HEK293 (cell line): Measurements from ENCODE around the gene CDCA3.

ENCODE experiments used
- BCL11B ChIP-seq: fragments of 450-650 bp; formaldehyde crosslinking; IDR thresholded peaks from 2 replicates; pipeline ENCODE4 v1.5.1; 2016; ENCODE audit warnings: low read depth, missing biosample characterization, missing genetic modification characterization
- ELK4 ChIP-seq: IDR thresholded peaks from 2 replicates; pipeline ENCODE4 v1.6.1; 2011; ENCODE audit warnings: mild to moderate bottlenecking, low read depth, low read length, borderline replicate concordance
- OVOL3 ChIP-seq: fragments of 450-650 bp; formaldehyde crosslinking; IDR thresholded peaks from 2 replicates; pipeline ENCODE4 v1.5.1; 2016; ENCODE audit warnings: missing biosample characterization, missing genetic modification characterization
- PBX3 ChIP-seq: sonication (generic); formaldehyde crosslinking; IDR thresholded peaks from 2 replicates; pipeline ENCODE4 v1.8.1; 2022; ENCODE audit warnings: mild to moderate bottlenecking, moderate library complexity, missing genetic modification reagents
- SP7 ChIP-seq: fragments of 450-650 bp; formaldehyde crosslinking; IDR thresholded peaks from 2 replicates; pipeline ENCODE4 v1.5.1; 2016; ENCODE audit warnings: missing biosample characterization, missing genetic modification characterization
- ZBTB49 ChIP-seq: fragments of 450-650 bp; formaldehyde crosslinking; IDR thresholded peaks from 2 replicates; pipeline ENCODE4 v1.5.1; 2016; ENCODE audit warnings: missing biosample characterization, missing genetic modification characterization, low read depth
- ZBTB7A ChIP-seq: fragments of 450-650 bp; formaldehyde crosslinking; IDR thresholded peaks from 2 replicates; pipeline ENCODE4 v1.5.1; 2016; ENCODE audit warnings: low read depth, missing biosample characterization, missing genetic modification characterization
- ZFP37 ChIP-seq: fragments of 450-650 bp; formaldehyde crosslinking; IDR thresholded peaks from 2 replicates; pipeline ENCODE4 v1.5.1; 2016; ENCODE audit warnings: missing biosample characterization, missing genetic modification characterization
- ZIC2 ChIP-seq: fragments of 450-650 bp; formaldehyde crosslinking; IDR thresholded peaks from 2 replicates; pipeline ENCODE4 v1.5.1; 2016; ENCODE audit warnings: missing biosample characterization, missing genetic modification characterization
- ZNF174 ChIP-seq: fragments of 450-650 bp; formaldehyde crosslinking; IDR thresholded peaks from 2 replicates; pipeline ENCODE4 v1.5.0; 2017; ENCODE audit warnings: missing biosample characterization, mild to moderate bottlenecking, missing genetic modification characterization
- ZNF175 ChIP-seq: fragments of 450-650 bp; formaldehyde crosslinking; IDR thresholded peaks from 2 replicates; pipeline ENCODE4 v1.5.1; 2016; ENCODE audit warnings: missing biosample characterization, missing genetic modification characterization
- ZNF18 ChIP-seq: fragments of 450-650 bp; formaldehyde crosslinking; IDR thresholded peaks from 2 replicates; pipeline ENCODE4 v1.5.1; 2016; ENCODE audit warnings: missing biosample characterization, missing genetic modification characterization
- ZNF2 ChIP-seq: fragments of 450-650 bp; formaldehyde crosslinking; IDR thresholded peaks from 2 replicates; pipeline ENCODE4 v1.5.1; 2016; ENCODE audit warnings: missing biosample characterization, missing genetic modification characterization
- ZNF202 ChIP-seq: fragments of 450-650 bp; formaldehyde crosslinking; IDR thresholded peaks from 2 replicates; pipeline ENCODE4 v1.5.1; 2016; ENCODE audit warnings: missing biosample characterization, missing genetic modification characterization, borderline replicate concordance
- ZNF274 ChIP-seq, 2 experiments: fragments of 200-500 bp in 1 of 2; fragments of 450-650 bp in 1 of 2; sonication (Bioruptor generic) in 1 of 2; formaldehyde crosslinking in 1 of 2; IDR thresholded peaks; 2 replicates each; pipeline versions ENCODE4 v1.5.1 to v1.6.1; 2014 to 2016; ENCODE audit warnings: borderline replicate concordance in 1 of 2, inconsistent platforms in 1 of 2, low read length in 1 of 2, missing biosample characterization in 1 of 2, missing genetic modification characterization in 1 of 2
- ZNF292 ChIP-seq: fragments of 450-650 bp; formaldehyde crosslinking; IDR thresholded peaks from 2 replicates; pipeline ENCODE4 v1.5.1; 2016; ENCODE audit warnings: low read depth, missing biosample characterization, missing genetic modification characterization, borderline replicate concordance
- ZNF302 ChIP-seq: fragments of 450-650 bp; formaldehyde crosslinking; IDR thresholded peaks from 2 replicates; pipeline ENCODE4 v1.5.1; 2016; ENCODE audit warnings: missing biosample characterization, missing genetic modification characterization, low read depth
- ZNF311 ChIP-seq: fragments of 450-650 bp; formaldehyde crosslinking; IDR thresholded peaks from 2 replicates; pipeline ENCODE4 v1.5.1; 2017; ENCODE audit warnings: missing biosample characterization, missing genetic modification characterization, borderline replicate concordance
- ZNF404 ChIP-seq: fragments of 450-650 bp; formaldehyde crosslinking; IDR thresholded peaks from 2 replicates; pipeline ENCODE4 v1.5.1; 2017; ENCODE audit warnings: missing biosample characterization, missing genetic modification characterization
- ZNF449 ChIP-seq: fragments of 450-650 bp; formaldehyde crosslinking; IDR thresholded peaks from 2 replicates; pipeline ENCODE4 v1.5.1; 2017; ENCODE audit warnings: missing biosample characterization, mild to moderate bottlenecking, missing genetic modification characterization, moderate library complexity
- ZNF501 ChIP-seq: fragments of 450-650 bp; formaldehyde crosslinking; IDR thresholded peaks from 2 replicates; pipeline ENCODE4 v1.5.1; 2016; ENCODE audit warnings: missing biosample characterization, missing genetic modification characterization
- ZNF549 ChIP-seq: fragments of 450-650 bp; IDR thresholded peaks from 2 replicates; pipeline ENCODE4 v1.5.1; 2018; ENCODE audit warnings: missing biosample characterization, missing genetic modification characterization, mild to moderate bottlenecking, inconsistent platforms, moderate library complexity
- ZNF561 ChIP-seq: fragments of 450-650 bp; IDR thresholded peaks from 2 replicates; pipeline ENCODE4 v1.5.1; 2018; ENCODE audit warnings: missing biosample characterization, missing genetic modification characterization, borderline replicate concordance
- ZNF571 ChIP-seq: fragments of 450-650 bp; formaldehyde crosslinking; IDR thresholded peaks from 2 replicates; pipeline ENCODE4 v1.5.0; 2017; ENCODE audit warnings: missing biosample characterization, missing genetic modification characterization
- ZNF610 ChIP-seq: fragments of 450-650 bp; formaldehyde crosslinking; IDR thresholded peaks from 2 replicates; pipeline ENCODE4 v1.5.1; 2016; ENCODE audit warnings: missing biosample characterization, missing genetic modification characterization, borderline replicate concordance
- ZSCAN16 ChIP-seq: fragments of 450-650 bp; formaldehyde crosslinking; IDR thresholded peaks from 2 replicates; pipeline ENCODE4 v1.5.1; 2016; ENCODE audit warnings: missing biosample characterization, missing genetic modification characterization
- ZXDB ChIP-seq: fragments of 450-650 bp; formaldehyde crosslinking; IDR thresholded peaks from 2 replicates; pipeline ENCODE4 v1.5.1; 2016; ENCODE audit warnings: missing biosample characterization, missing genetic modification characterization
- TF ChIP-seq, protein P1 (sequence below): fragments of 450-650 bp; formaldehyde crosslinking; IDR thresholded peaks from 2 replicates; pipeline ENCODE4 v1.5.1; 2016; ENCODE audit warnings: missing biosample characterization, missing genetic modification characterization
- TF ChIP-seq, protein P2 (sequence below): fragments of 450-650 bp; formaldehyde crosslinking; IDR thresholded peaks from 2 replicates; pipeline ENCODE4; 2016; ENCODE audit warnings: missing biosample characterization, missing genetic modification characterization

Gene CDCA3

GRCh38 chr12:6873094-6874014, 22.3 kb upstream of the CDCA3 start, which contains the start of gene SPSB2 (continued):
- TF ChIP-seq ZNF404 (tag by site-specific recombination), result no peak
- no peak for TF ChIP-seq ZNF449 (tag by site-specific recombination)
- no peak for TF ChIP-seq ZNF18
- TF ChIP-seq ZNF175 (tag by site-specific recombination), result no peak
- TF ChIP-seq ZXDB, result peak; percentile 70; the same call in 1 of the 2 replicates
- no peak for TF ChIP-seq ZNF292 (tag by site-specific recombination)
- TF ChIP-seq ZNF274 (IDR thresholded peaks at IDR 0.05; ENCODE audit: low read length), result no peak
- no peak for TF ChIP-seq ZNF274 (tag by site-specific recombination; IDR thresholded peaks at IDR 0.05; ENCODE audit: borderline replicate concordance)
- TF ChIP-seq PBX3 (CRISPR knock-in tag), result no peak
- TF ChIP-seq, protein P1, sequence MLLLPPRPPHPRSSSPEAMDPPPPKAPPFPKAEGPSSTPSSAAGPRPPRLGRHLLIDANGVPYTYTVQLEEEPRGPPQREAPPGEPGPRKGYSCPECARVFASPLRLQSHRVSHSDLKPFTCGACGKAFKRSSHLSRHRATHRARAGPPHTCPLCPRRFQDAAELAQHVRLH, result 0 out of 2 replicates have a peak, but pooled peaks have one; percentile 12
- TF ChIP-seq ZNF202 (tag by site-specific recombination), result no peak
- no peak for TF ChIP-seq ZSCAN16 (tag by site-specific recombination)
- TF ChIP-seq ZNF549, result no peak
- TF ChIP-seq SP7 (tag by site-specific recombination), result peak; percentile 73; the same call in 1 of the 2 replicates
- peak; percentile 50; the same call in 1 of the 2 replicates for TF ChIP-seq OVOL3 (tag by site-specific recombination)
- TF ChIP-seq ZNF610 (tag by site-specific recombination), result 0 out of 2 replicates have a peak, but pooled peaks have one; percentile 18
- TF ChIP-seq ZNF2 (tag by site-specific recombination), result 0 out of 2 replicates have a peak, but pooled peaks have one; percentile 21
- no peak for TF ChIP-seq BCL11B (tag by site-specific recombination)
- no peak for TF ChIP-seq ZFP37 (tag by site-specific recombination)
- TF ChIP-seq, protein P2, sequence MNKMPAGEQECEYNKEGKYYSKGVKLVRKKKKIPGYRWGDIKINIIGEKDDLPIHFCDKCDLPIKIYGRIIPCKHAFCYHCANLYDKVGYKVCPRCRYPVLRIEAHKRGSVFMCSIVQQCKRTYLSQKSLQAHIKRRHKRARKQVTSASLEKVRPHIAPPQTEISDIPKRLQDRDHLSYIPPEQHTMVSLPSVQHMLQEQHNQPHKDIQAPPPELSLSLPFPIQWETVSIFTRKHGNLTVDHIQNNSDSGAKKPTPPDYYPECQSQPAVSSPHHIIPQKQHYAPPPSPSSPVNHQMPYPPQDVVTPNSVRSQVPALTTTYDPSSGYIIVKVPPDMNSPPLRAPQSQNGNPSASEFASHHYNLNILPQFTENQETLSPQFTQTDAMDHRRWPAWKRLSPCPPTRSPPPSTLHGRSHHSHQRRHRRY (tag by site-specific recombination), result no peak
- peak; percentile 80 for TF ChIP-seq ZNF501 (tag by site-specific recombination)
- no peak for TF ChIP-seq ZBTB49 (tag by site-specific recombination)
- TF ChIP-seq ZNF302 (tag by site-specific recombination), result no peak
- no peak for TF ChIP-seq ZNF311 (tag by site-specific recombination)
- no peak for TF ChIP-seq ZNF571 (tag by site-specific recombination)
- TF ChIP-seq ZBTB7A, result no peak
- no peak for TF ChIP-seq ZNF174
- peak; percentile 47; the same call in 1 of the 2 replicates for TF ChIP-seq ZNF561 (tag by site-specific recombination)
- TF ChIP-seq ELK4, result no peak
- peak; percentile 52 for TF ChIP-seq ZIC2 (tag by site-specific recombination)
